Activated CD8-positive, alpha-beta memory T cell treated with anti-CD3 and anti-CD28 coated beads for 4 hours (primary cell): Measurements from ENCODE around the gene MAPK8IP3.
"Not testable (repeated sequence)": the region's sequence is repeated elsewhere in the genome, so short reads cannot be mapped to it uniquely, and the experiment has no call there.

ENCODE experiments used
- DNase-seq, 2 donors: peaks; one replicate each; pipeline ENCODE4 v3.0.0-alpha.2; 2020; ENCODE audit warnings: low read depth in 2 of 2

MAPK8IP3 gene

DNA sequence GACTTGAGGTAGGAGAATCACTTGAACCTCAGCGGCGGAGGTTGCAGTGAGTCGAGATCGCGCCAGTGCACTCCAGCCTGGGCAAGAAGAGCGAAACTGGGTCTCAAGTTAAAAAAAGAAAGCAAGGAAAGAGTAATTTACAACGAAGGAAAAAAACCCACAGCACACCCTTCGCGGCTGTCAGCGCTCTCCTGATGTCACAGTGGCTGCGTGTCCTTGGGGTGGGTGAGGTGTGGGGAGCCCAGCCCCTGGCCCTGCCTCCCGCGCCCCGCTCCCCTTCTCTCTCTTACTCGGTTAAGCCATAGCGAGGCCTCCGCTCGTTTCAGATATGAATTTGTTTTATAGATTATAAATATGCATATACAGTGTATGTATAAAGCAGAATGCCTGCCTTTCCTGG lies 28.7 kb upstream of the MAPK8IP3 start:
- no peak for DNase-seq

DNA sequence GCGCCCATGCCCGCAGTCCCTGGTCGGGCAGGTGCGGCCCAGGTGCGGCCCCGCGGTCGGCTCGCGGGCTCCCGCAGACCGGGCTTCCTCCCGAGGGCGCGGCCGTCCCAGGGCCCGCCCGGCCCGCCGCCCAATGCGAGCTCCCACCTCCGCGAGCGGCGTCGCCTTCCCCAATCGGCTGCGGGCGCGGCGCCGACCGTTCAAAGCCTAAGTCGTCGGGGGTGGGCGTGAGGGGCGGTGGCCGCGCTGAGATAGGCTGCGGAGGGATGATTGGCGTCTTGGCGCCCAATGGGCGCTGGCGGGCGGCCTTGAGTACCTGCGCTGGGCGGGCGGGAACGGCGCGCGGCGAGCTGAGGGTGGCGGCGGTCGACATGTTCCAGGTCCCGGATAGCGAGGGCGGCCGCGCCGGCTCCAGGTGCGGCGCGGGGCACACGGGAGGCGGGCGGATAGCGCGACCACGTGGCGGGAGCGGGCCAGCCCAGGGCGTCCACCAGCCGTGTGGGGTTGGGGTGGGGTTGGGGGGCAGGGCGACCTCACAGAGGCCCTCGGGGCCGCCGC lies 28.0 kb upstream of the MAPK8IP3 start, which contains the start of gene JPT2:
TSS of gene JPT2 (plus strand) at position 338 of the 558 bp plus-strand sequence. CDS start at position 372, 34 bp downstream.
- DNase-seq = peak; percentile 89 to 90

DNA sequence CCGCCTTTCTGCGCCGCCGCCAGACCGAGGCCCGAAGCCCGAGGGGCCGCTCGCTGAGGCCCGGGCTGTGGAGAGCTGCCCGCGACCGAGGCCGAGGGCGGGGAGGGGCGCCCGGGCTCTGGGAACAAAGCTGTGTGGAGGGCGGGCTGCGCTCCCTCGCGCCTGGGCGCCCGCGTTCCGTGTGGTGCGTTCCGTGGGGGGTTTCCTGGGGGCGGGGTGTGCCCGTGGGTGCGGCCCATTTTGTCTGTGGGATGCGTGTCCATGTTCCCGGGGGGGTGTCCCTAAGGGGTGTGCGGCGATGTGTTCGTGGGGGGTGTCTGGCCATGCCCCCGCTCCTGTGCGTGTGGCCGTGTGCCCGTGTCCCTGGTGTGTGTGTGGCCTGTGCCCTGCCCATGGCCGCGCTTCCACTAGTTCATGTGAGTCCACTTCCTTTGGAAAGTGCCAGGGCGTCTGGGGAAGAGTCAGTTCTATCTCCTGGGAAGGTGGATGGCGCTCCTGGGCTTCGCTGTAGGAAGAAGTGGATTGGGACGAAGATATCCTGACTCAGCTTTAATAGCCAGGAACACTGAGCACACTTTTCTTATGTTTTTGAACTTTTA lies 27.4 kb upstream of the MAPK8IP3 start:
- peak in 1 of 2 donors; percentile 12 for DNase-seq

DNA sequence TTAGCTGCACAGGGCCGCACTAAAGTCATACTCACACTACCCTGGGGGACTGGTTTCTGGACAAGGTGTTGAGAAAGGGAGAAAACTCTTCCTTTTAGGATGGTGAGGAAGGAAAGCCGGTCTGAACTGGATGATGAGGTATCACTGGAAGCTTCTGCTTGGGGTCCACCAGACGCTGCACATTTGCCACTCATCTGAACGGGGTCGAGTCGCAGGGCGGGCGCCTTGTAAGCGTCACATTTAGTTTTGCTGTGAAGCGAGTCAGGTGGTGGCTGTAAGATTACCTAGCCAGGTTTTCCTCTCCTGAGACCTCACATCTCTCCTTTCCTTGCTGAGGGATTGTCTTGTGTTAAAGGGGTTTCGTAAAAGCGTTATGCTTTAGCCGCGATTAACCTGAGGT lies 25.6 kb upstream of the MAPK8IP3 start:
- DNase-seq = no peak

DNA sequence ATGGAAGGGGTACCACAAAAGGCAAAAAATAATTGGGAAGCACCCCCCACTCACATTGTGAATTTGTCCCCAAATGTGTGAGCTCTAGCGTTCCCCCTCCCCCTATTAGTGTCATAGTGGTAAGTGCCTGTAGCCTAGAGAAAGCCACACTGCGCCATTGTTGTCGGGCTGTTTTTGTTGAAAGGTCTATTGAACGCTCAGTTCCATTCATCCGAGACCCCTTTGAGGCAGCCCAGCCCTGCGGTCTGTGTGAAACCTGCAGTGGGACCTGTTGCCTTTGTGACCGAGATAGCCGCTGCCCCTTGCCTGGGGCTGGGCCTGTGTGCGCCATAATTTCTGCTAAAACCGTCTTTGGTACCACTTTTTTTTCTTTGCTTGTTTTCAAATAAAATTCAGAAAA lies 25.0 kb upstream of the MAPK8IP3 start:
- DNase-seq = no peak

DNA sequence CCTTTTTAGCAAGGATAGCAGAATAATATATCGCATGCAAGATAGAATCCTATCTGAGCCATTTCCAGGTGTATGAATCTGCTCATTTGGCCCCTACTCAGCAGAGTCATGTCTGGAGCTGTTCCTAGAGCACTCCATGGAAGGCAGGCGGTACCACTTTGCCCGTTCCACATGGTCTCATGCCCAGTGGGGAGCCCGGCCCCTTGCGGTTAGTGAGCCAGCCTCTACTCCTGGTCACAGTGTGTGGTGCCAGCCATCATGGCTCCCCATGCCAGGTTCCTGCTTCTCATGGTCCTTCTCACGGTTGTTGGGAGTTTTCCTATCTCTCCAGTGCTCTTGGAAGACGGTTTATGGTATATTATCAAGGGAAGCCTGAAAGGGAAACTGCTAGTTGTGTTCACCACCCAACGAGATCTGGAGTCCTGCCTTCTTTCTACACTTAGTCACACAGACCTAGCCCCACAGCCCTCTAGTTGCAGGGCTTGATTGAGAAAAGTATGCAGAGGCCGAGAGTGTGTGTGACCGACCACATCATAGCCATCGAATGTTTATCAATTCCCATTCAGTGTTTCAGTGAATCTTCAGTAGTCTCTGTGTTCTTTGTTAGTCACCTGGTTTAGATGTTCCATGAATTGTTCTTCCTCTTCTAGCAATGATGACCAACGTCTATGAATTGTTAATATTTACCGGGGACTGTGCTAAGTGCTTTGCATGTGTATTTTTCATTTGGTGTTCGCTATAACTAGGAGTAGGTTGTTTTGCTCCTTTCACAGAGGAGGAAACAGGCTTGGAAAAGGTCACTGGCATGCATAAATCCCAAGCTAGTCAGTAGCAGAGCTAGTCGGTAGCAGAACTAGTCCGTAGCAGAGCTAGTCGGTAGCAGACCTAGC lies 18.3 kb upstream of the MAPK8IP3 start:
- DNase-seq = no peak

DNA sequence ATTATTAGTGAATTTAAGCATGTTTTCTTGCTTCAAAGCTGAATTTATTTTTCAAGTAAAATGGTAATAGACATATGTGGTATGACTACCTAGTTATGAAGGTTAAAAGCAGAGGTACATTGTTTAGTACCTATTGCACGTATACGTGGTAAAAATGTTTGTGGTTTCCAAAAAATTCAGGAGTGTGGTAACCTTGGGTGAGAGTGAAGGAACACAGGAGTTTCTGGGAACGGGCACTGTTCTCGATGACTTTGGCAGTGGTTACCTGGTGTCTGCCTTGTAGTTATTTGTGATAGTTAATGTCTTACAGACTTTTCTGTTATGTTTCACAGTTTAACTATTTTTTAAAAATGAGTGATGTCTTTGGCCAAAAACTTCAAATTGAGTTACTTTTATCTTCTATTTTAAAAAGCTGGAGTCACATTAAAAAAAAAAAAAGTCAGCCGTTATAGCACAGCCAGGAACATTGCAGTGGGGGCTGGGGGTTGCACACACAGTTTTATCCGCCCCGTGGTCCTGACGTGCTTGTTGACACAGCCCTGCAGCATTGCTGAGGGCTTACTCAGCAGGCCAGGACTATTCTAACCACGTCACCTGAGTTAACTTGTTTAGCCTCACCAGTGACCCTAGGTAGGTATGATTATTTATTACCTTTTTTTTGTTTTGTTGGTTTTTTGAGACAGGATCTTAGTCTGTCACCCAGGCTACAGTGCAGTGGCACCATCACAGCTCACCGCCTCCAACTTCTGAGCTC lies 17.0 kb upstream of the MAPK8IP3 start:
- DNase-seq = no peak

DNA sequence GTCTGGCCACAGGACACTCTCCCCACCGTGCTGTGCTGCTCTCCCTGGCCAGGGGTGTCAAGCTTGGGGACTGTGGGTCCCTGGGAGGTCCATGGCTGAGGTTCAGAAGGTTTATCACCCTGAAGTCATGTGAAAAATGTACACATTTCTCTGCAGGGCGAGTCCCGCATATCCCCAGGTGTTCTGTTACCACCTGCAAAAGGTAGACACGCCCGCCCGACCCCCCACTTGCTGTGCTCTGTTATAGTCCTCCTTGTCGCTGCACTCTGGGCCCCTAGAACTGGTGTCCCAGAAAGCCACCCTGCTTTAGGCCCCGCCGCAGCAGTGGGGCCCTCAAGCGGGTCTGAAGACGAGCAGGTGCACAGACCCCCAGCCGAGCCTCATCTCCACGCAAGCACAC lies 16.1 kb upstream of the MAPK8IP3 start:
- DNase-seq = no peak

DNA sequence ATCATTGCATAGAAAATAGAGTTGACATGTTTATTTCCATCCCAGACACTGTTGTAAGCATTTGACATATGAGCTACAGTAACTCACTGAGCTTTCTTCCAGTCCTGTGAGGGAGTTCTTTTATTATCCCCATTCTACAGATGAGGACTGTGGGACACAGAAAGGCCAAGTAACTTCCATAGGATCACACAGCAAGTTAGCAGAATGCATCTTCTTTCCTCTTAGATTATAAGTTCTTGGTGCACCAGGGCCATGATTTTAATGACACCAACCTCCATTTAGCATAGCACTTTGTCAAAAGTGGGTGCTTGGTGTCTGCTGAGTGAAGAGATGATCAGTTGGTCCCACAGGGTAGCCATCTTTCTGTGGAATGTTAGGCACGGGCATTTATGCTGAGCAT lies 15.2 kb upstream of the MAPK8IP3 start:
- no peak for DNase-seq

DNA sequence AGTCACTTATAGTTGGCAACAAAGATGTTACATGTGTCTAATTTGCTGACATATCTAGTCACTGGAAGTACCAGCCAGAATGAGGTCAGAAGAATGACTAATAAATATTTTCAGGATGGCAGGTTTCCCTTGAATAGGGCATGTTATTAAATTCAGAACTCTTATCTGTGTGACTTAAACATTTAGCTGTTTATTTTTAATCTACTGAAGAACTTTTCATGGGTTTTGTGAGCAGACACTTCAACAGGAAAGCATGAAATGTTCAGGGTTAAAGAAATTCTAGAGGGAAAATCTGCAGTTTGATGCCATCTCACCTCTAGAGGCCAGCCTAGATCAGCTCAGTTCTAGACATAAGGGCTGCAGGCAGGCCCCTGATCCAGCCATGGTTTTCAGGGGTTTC lies 14.7 kb upstream of the MAPK8IP3 start:
- DNase-seq = no peak

DNA sequence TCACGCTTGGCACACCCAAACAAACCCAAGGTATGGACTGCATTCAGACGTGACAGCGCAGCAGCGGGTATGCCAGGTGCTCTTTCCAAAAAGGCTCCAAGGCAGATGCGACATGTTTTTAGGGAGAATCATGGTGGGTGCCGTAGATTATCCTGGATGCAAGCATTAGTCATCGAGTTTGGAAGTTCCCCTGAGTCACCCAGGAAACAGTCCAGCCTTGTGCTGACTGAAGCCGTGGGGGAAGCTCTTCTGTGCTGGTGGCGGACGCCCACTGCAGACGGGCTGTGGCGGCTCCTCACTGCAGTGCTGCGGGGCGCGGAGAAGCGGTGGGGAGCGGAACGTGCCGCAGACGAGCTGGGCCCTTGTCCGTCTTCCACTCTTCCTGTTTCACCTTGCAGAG lies 14.0 kb upstream of the MAPK8IP3 start:
- no peak for DNase-seq

DNA sequence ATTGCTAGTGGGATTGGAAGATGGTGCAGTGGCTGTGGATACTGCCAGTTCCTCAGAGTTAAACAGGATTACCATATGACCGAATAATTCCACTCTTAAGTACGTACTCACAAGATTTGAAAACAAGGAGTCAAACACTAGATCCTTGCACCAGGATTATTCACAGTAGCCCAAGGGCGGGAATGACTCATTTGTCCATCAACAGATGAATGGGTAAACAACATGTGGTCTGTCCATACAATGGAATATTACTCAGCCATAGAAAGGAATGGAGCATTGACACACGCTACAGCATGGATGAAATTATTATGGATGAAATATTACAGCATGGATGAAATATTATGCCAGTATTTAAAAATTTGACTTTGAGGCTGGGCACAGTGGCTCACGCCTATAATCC lies 9.1 kb upstream of the MAPK8IP3 start:
- DNase-seq = no peak

DNA sequence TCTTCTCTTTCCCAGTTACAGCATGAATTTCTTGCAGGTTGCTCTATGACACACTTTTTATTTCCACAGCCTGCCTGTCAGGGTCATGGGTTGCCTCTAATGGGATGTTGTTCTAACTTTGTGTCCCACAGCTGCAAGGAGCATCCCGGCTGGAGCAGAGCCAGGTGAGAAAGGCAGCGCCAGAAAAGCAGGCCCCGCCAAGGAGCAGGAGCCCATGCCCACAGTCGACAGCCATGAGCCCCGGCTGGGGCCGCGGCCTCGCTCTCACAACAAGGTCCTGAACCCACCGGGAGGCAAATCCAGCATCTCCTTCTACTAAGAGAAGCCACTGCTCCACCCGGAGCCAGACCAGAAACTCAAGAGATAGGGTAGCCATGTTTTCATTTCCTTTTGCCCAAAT lies 7.3 kb upstream of the MAPK8IP3 start:
- DNase-seq = no peak

DNA sequence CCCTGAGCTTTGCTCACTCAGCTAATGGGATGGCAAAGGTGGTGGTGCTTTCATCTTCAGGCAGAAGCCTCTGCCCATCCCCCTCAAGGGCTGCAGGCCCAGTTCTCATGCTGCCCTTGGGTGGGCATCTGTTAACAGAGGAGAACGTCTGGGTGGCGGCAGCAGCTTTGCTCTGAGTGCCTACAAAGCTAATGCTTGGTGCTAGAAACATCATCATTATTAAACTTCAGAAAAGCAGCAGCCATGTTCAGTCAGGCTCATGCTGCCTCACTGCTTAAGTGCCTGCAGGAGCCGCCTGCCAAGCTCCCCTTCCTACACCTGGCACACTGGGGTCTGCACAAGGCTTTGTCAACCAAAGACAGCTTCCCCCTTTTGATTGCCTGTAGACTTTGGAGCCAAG lies 5.7 kb upstream of the MAPK8IP3 start:
- DNase-seq = no peak

DNA sequence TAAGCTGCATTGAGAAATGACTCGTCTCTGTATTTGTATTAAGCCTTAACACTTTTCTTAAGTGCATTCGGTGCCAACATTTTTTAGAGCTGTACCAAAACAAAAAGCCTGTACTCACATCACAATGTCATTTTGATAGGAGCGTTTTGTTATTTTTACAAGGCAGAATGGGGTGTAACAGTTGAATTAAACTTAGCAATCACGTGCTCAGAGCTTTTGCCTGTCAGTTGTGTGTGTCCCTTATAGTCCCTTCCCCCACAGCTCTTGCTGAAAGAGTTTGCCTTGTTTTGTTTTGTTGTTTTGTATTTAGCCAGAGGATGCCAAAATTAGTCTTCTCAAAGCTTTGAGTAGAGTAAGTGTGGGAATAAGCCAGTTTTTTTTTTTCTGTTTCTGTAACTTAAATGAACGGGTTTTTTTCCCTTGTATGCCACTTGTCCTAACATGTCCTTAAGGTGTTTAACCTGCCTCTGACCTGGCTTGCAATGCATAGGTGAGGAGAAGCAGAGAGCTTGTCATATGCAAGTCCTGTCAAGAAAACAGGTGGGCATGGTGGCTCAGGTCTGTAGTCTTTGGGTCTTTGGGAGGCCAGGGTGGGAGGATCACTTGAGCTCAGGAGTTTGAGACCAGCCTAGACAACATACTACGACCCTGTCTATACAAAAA lies 4.6 kb upstream of the MAPK8IP3 start:
- no peak for DNase-seq

DNA sequence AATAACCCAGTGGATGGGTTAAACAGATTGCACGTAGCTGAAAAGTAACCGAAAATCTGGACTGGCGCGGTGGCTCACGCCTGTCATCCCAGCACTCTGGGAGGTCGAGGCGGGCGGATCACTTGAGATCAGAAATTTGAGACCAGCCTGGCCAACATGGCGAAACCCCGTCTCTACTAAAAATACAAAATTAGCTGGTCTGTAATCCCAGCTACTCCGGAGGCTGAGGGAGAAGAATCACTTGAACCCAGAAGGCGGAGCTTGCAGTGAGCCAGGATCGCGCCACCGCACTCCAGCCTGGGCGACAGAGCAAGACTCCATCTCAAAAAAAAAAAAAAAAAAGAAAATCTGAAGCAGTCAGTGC lies 689 bp upstream of the MAPK8IP3 start:
- DNase-seq = not testable (repeated sequence)

DNA sequence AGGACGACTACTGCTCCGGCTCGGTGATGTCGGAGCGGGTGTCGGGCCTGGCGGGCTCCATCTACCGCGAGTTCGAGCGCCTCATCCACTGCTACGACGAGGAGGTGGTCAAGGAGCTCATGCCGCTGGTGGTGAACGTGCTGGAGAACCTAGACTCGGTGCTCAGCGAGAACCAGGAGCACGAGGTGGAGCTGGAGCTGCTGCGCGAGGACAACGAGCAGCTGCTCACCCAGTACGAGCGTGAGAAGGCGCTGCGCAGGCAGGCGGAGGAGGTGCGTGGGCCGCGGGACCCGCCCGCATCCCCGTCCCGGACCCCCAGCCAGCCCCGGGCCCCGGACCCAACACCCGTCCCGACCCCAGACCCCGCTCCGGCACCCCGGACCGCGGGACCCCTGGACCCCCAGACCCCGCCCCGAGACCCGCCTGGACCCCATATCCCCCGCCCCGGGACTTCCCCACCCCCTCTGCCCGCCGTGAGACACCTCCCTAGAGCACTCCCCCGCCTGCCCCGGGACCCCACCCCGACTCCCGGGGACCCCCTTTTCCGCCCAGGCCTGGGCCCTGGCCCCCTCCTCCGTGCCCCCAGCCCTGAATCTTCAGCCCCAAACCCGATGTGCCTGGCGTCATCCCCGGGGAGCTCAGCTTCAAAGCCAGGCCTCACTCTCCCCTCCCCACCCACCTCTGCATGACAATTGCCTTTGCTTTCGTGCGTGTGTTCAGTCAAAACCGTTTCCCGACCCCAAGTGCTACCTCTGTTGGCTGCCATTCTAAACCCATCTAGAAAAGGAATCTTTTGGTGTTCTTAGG lies 594 bp downstream of the MAPK8IP3 start:
- peak in 1 of 2 donors; percentile 17 for DNase-seq

DNA sequence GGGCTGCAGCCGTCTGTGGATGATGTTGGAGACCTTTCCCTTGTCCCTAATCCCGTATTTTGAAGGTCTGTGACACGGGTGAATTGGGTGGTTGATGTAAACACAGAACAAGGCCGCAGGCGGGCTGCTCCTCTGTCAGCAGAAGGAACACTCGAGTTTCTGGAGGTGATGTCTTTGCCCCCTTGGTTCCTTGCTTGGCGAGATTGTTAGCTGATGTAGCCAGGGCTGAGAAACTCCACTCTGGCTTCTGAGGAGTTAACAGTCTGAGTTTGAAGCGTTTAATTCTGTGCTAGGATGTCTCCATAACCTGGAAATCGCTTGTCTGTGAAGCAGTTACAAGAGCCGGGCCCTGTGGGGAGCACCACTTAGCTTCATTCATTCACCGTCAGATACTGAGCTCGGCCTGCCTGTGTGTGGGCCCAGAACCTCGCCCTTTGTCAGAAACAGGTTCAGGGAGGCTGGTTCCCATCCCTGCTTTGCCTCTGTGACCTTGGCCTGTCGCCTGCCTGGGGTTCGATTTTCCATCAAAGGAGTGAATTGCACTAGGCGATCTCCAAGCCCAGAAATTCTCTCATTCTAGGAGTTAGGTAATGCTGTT lies 1.3 kb downstream of the MAPK8IP3 start:
- DNase-seq = no peak

DNA sequence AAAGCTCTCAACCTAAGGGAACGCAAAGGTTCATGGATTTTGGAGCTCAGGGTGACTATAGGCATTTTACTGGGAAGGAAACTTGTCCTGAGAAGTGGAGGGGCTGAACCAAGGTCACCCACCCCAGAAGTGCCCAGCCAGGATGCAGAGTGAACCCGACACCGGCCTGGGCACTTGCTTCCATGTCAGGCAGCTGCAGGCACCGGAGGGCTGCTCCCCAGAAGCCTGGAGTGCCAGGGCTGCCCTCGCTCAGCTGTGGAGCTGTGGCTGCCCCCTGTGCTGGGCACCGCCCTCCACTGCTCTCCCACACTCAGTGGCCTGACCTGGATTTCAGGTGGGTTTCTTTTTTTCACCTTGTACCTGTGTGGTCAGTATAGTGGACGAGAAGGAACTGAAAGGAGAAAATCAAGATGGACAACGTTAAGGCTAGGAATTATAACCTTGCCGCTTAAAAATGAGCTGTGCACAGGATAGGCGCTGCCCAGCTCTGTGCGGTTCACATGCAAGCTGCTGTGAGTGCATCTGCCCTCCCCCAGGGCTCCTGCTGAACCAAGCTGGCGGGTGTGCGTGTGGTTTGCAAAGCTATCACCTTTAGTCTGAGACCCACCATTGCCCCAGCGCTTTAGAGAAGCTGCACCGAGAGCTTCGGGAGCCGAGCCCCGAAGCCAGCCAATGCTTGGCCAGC lies 2.2 kb downstream of the MAPK8IP3 start:
- DNase-seq = no peak

DNA sequence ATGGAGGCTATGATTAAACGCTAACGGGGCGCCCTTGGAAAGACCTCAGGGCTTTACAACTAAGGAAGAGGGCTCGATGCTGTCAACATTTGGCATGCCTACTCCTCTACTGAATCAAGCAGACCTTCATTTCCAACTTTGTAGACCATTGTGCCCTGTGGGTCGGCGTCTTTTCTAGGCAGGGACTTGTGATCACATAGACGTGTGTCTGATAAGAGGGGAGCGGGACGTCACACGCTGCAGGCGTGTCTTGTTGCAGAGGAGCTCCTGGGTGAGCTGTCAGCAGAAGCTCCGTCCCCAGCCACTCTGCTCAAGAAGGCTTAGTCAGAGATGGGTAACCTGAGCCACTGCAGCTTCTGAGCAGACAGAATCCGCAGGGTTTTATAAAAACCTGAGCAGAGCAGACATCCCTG lies 2.8 kb downstream of the MAPK8IP3 start:
- no peak for DNase-seq
